Epidermal melanocyte (primary cell): Measurements from ENCODE around the gene PDPR.
"Not testable (repeated sequence)": the region's sequence is repeated elsewhere in the genome, so short reads cannot be mapped to it uniquely, and the experiment has no call there.

Experiments used
- DNase-seq: peaks from one replicate; pipeline ENCODE4 v3.0.0; 2011; ENCODE audit warnings: low spot score; ENCODE audit not compliant: insufficient read length

PDPR gene

GRCh38 chr16:70127706-70128105 lies 13.6 kb downstream of the PDPR start:
- DNase-seq, result not testable (repeated sequence)

- not testable (repeated sequence) for DNase-seq
Measured at GRCh38 chr16:70128844-70129243, 14.7 kb downstream of the PDPR start.

- not testable (repeated sequence) for DNase-seq
Measured at GRCh38 chr16:70135796-70136195, 21.7 kb downstream of the PDPR start.

GRCh38 chr16:70136595-70136994 lies 22.5 kb downstream of the PDPR start:
- DNase-seq, result not testable (repeated sequence)

- DNase-seq, result not testable (repeated sequence)
Measured at GRCh38 chr16:70142739-70143138, 28.6 kb downstream of the PDPR start.

GRCh38 chr16:70143231-70143895 lies 29.2 kb downstream of the PDPR start:
- not testable (repeated sequence) for DNase-seq

GRCh38 chr16:70147853-70148252 lies 33.7 kb downstream of the PDPR start:
- not testable (repeated sequence) for DNase-seq

- not testable (repeated sequence) for DNase-seq
Measured at GRCh38 chr16:70148453-70148852, 34.3 kb downstream of the PDPR start.

GRCh38 chr16:70149296-70149695 lies 35.2 kb downstream of the PDPR start:
- not testable (repeated sequence) for DNase-seq

- DNase-seq, result no peak
Measured at GRCh38 chr16:70151391-70151790, 37.3 kb downstream of the PDPR start.

- DNase-seq, result no peak
Measured at GRCh38 chr16:70151941-70152509, 37.9 kb downstream of the PDPR start.

GRCh38 chr16:70152578-70153302 lies 38.6 kb downstream of the PDPR start:
- no peak for DNase-seq

- DNase-seq, result not testable (repeated sequence)
Measured at GRCh38 chr16:70154736-70155135, 40.6 kb downstream of the PDPR start.

- DNase-seq, result no peak
Measured at GRCh38 chr16:70156207-70156978, 42.3 kb downstream of the PDPR start.

GRCh38 chr16:70157105-70157476 lies 43.0 kb downstream of the PDPR start:
- no peak for DNase-seq

GRCh38 chr16:70157477-70158260 lies 43.5 kb downstream of the PDPR start:
- no peak for DNase-seq

- DNase-seq, result no peak
Measured at GRCh38 chr16:70158261-70158939, 44.3 kb downstream of the PDPR start.

GRCh38 chr16:70159355-70160348 lies 45.5 kb downstream of the PDPR start:
- DNase-seq, result no peak

GRCh38 chr16:70160388-70160787 lies 46.3 kb downstream of the PDPR start:
- DNase-seq, result no peak
